ENCODE results near the gene F8A1.

DNA sequence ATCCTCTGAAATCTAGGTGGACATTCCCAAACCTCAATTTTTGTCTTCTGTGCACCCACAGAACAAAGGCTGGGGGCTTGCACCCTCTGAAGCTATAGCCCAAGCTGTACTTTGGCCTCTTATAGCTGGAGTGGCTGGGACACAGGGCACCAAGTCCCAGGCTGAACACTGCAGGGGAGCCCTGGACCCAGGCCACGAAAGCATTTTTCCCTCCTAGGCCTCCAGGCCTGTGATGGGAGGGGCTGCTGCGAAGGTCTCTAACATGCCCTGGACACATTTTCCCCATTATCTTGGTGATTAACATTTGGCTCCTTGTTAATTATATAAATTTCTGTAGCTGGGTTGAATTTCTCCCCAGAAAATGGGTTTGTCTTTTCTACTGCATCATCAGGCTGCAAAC is 27.9 kb downstream of the F8A1 start:
- TF ChIP-seq CTCF (IDR thresholded peaks at IDR 0.05) (no peak), POLR2A (IDR thresholded peaks at IDR 0.05) (no peak)

Data from heart left ventricle (tissue), 13 donors.